ENCODE data around the gene ANXA2.
A peak's percentile ranks its signal among the peaks of the same experiment; 100 is the strongest.
"Not testable (repeated sequence)": the region's sequence is repeated elsewhere in the genome, so short reads cannot be mapped to it uniquely, and the experiment has no call there.

Gene ANXA2

DNA sequence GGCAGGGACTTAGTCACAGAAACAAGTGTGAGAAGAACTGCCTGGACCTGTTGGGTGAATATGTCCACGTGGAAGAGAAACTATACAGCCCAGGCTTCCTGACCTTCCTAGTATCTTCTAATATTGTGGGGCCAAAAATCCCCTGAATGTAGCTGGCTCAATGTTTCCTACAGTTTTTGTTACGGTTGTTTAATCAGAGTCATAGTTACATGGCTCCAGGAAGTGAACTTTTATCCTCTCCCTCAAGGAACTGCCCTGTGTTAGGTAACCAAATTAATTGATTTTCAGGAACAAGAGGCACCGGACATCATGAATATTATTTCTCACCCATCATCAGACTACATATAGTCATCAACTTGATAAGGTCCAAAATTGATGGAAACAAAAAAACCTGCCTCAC, 59.0 kb downstream of the ANXA2 start:
- no peak for DNase-seq

DNA sequence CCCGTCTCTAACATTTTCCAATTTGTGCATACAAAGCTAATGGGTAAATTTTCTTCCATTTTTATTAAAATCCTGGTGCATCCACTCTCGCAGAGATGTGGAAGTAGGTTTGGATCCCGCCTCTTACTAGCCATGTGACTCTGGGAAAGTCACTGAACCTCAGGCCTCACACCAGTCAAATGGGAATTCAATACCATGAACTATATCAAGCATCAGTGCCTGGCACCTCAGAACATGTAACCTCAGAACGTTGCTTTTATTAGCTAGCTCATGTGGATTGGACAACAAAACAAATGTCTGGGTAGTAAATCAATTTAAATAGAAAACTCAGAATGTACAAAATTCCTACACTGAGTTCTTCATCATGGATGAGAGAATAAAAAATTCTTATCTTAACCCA, 60.7 kb downstream of the ANXA2 start:
- no peak for DNase-seq

DNA sequence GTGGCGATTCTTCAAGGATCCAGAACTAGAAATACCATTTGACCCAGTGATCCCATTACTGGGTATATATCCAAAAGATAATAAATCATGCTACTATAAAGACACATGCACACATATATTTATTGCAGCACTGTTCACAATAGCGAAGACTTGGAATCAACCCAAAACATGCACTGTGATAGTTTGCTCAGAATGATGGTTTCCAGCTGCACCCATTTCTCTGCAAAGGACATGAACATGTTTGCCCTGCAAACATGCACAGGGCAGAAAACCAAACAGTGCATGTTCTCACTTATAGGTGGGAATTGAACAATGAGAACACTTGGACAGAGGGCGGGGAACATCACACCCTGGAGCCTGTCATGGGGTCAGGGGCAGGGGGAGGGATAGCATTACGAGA, 62.5 kb downstream of the ANXA2 start:
- DNase-seq: not testable (repeated sequence)

DNA sequence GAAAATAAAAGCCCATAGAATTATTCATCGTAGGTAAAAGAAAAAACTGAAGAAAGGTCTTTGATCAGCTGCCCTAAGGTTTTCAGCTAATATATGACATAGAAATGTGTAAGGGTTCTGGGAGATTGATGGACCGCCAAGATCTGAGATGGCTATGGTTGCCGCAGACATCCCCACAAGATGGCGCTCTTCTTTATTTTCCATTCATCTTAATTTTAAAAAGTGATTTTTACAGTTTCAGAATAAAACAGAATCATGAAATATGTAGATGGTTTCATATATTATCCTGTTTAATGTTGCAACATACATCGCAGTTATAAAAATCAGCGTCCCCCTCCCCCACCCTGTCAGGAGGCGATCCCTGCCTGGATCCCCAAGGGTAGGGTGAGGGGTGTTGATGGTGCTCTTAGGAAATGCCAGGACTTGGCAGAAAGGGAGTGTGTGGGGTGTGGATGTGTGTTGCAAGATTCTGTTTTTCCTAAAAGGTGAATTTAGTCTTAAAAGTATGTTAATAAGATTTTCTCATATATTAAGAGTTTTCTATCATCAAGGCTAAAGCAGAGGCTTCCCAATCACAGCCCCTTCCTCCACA, 68.8 kb downstream of the ANXA2 start:
- peak; percentile 25 to 33 for DNase-seq

DNA sequence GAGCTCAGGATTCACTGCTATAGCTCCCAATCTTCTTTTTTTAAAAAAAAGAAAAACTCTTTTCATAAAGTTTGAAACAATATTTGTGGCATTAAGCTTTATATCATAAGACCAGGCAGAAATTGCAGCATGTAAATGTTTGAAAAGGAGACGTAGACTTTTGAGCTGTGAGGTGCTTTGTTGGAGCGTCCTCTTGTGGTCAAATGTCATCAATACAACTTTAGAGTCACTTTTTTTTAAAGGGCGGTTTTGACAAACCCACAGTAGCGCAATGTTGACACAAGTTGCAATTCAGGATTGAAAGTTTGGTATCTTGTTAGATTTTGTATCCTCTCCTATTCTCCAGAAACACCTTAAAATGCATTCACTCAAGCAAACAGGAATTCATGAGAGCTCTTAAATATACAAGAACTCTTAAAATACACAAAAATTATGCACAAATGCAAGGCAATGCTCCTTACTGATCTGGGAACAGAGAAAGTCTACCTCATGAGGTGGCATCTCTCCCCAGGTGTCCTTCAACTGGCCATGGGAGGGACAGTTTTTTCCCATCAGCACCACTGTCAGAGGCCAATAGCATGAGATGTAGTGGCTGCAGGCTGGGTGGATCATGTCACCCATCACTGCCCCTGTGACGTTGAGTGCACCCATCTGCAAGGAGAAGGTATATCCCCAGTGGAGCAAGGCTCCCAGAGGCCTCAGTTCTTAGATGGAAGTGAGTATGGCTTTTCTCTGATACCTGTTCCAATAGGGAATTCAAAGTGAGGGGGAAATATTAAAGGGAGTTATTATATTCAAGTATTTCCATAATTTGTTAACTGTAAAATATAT, 70.7 kb downstream of the ANXA2 start:
- peak in 1 of 2 donors; percentile 31 for DNase-seq

DNA sequence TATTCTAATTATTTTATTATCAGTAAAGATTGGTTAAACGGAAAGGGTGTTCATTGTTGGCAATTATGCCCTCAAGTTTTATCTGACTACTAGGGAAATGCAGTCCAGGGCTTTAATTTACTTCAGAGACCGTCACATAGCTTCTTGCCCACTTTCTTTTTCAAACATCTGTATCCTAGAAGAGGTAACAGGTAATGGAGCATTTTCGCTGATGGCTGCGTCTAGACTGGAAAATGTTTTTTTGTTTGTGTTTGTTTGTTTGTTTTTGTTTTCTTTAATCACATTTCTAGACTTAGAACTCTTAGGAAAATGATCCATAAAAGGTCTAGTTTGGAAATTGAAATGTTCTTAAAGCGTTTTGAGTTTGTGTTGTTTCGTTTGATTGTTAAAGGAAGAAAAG, 71.4 kb downstream of the ANXA2 start:
- DNase-seq: no peak

DNA sequence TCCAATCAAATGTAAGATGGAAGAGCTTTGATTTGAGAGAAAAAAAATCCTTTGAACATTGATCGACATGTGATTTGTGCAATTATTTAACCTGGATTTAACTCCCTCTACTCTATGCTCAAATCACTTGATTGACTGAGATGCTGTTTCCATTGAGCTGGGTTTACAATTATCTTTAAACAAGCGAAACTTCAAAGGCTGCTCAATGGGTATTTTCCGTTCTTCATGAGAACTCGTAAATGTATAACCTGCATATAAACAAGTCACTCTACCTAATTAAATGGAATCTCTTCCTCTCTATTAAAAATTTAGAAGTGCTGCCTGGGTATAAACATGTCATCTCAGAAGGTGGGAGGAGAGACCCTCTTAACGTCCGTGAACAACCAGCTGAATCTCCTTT, 71.9 kb downstream of the ANXA2 start:
- no peak for DNase-seq

DNA sequence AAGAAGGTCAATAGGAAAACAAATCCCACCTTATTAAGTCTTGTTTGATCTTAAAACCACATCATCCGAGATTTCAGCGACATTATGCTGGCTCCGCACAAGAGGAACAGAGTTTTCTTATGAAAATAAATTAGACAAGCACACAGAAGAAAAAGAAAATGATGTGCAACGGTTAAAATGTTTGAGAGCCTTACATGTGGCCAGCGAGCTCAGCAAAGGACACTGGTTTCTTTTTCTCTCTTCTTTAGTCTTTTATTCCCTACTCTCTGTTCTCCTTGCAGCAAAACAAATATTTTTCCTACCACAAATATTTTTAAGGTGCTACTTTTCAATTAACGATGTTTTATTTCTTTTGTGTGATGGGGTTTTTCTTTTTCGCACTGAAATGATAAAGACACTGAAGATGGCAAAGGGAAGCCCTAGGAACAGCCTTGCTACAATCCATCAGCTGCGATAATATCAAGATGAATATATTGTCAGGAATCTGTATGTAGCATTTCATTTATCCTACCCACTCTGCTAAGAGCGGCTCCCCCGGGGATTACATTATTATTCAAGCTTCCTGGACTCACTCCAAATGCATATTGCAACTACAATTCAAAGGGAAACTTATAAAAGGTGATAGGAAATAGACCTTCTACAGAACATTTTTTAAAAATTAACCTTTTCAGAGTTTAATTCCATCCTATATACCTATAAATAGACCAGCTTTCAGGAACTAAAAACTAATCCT, 72.9 kb downstream of the ANXA2 start:
- no peak for DNase-seq

DNA sequence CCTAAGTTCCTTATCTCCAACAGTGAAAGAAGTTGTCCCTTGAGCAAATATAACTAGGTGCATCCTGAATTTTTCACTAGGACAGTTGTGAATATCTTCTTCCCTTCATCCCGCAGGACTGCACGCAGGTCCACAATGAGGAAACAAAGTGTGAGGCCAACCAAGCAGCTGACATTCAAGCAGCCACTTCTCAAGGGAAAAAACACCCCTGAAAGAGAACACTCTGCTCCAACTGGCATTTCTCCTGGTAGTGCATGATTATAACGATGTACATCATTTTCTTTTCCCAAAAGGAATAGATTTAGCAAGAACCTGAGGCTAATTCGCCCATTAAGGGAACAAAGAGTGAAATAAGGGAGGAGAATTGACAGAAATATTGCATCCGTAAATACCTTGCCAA, 74.5 kb downstream of the ANXA2 start:
- no peak for DNase-seq

DNA sequence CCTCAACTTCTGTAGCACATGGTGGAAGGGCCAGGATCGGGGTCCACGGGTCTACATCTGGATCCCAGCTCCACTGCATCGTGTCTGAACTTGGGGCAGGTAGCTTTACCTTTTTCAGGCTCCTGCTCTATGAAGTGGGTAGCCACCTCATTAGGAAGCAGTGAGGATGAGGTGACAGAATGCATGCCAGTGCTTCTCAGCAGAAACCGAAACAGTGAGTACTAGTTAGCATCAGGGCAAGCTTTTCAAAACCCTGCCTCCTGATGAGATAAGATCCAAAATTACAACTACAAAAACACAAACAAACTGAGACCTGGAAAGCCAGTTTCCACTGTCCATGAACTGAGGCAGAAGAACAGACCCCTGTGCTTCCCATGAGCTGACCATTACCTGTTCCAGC, 77.4 kb downstream of the ANXA2 start:
- no peak for DNase-seq

DNA sequence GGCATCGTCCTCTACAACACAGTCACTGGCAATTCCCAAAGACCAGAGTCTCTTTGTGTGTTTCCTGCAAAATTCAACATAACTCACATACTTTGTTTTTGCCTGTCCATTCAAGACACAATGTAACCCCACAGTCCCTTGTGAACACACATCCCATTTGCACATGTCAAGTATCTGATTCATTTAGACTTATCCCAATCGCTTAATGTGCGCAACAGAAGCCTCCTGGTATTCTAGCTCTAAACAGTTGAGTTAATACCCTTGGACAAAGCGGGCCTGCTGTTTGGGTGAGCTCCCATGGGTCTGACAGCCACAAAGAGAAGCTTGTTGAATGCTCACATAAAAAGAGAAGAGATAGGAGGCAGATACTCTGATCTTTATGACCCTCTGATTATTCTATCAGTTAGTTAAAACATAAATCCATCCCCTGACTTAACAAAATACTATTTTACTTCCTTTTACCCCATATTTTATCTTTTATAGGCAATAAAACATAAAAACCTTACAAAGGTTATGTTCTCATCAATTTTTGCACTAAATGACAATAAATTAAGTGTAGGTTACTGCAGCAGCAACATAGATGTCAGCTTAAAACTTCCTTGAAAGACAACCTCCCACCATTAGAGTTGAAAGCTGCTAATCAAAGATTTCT, 79.4 kb downstream of the ANXA2 start:
- no peak for DNase-seq

DNA sequence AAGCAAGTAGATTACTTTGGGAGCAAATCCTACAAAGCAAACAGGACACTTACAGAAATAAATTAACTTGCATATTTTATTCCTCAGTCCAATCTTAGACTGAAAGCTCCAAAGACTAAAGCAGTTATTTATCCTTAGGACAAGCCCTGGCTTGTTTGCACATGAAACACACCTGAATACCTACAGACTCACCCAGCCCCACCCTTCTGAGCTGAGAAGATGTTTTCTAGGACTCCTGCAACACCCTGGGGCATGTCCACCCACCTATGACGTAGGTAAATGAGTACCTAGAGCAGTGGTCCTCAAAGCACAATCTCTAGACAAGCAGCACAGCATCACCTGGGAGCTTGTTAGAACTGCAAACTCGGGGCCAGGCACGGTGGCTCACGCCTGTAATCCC, 80.8 kb downstream of the ANXA2 start:
- no peak for DNase-seq

DNA sequence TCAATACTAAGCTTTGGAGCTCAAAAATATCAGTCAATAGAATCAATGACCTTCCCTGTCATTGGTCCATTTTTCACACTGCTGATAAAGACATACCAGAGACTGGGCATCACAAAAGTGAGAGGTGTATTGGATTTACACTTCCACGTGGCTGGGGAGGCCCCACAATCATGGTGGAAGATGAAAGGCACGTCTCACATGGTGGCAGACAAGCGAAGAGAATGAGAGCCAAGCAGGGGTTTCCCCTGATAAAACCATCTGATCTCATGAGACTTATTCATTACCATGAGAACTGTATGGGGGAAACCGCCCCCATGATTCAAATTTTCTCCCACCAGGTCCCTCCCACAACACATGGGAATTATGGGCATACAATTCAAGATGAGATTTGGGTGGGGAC, 81.9 kb downstream of the ANXA2 start:
- peak in 1 of 2 donors; percentile 14 for DNase-seq

DNA sequence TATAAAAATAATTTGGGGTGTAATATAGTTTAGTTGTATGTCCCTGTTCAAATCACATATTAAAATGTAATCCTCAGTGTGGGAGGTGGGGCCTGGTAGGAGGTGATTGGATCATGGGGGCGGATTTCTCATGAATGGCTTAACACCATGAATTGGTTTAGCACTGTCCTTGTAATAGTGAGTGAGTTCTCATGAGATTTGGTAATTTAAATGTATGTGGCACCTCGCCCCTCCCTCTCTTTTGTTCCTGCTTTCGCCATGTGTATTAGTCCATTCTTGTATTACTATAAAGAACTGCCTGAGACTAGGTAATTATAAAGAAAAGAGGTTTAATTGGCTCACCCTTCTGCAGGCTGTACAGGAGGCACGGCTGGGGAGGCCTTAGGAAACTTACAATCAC, 83.9 kb downstream of the ANXA2 start:
- no peak for DNase-seq

DNA sequence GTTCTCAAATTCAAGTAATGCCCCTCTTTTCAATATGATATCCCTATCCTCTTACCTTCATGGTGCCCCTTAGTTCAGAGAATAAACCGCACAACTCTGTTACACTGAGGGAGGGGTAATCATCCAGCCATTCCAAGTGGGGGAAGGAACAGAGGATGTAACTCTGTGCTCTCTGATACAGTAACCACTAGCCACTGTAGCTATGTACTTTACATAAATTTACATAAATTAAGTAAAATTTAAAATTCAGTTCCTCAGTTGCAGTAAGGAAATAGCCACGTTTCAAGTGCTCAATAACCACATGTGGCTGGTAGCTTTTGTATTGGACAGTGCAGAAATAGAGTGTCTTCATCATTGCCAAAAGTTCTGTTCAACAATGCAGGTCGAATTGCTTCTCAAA, 90.8 kb downstream of the ANXA2 start:
- no peak for DNase-seq

DNA sequence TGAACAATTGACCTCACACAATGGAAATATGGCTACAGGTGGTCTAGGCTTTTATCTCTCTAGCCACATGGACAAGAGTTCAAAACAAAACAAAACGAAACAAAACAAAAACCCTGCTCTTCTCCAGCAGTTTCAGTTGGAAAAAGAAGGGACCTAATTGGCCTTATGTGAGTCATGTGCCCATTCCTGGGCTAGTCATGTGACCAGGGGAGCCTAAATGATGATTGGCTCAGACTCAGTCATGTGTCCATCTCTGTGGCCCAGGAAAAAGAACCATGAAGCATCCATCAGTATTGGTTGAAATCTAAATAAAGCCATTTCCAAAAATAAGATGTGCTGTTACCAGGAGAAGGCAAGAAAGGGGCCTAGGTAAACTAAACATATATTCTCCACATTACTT, 96.8 kb downstream of the ANXA2 start:
- no peak for DNase-seq

DNA sequence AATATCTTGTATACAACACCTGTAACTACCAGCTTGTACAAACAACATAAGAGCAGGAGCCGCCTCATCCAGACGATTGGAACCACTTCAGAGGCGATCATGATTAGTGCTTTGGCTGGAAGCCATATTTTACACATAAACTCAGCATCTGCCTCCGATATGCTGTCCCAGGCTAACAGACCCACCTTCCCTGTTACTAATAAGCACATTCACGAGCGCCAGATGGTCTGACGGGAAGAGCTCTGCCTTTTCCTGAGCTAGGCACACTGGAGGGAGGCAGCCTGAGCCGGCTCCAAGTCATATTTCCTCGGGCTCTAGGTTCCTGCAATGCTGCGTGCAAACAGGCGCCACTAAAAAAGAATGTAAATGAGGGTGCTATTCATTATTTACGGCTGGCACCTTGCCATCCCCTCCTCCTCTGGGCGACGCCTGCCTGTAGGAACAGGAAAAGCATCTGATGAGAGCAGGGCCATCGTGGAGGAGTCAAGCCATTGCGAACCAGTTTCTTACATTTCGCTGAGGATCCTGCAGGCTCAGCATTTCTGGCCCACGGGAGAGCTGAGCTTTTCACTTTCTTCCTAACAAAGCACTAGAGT, 98.2 kb downstream of the ANXA2 start:
- DNase-seq: no peak

Measured in stimulated activated CD4-positive, alpha-beta T cell treated with anti-CD3 and anti-CD28 coated beads, Interleukin-2, amount 100 ng/mL, for 24 hours (primary cell).